Panc1 (cell line): ENCODE measurements around the gene POLN. TPM values are rescaled to one million over a fixed set of nuclear protein-coding genes. Genes with fewer than 3 reads are reported as not detected.
A peak's percentile ranks its signal among the peaks of the same experiment; 100 is the strongest.

Experiments used
- ATAC-seq: fragments of 200-7000 bp; cut with Tn5 transposase; 2 replicates; pipeline ENCODE4 v1.9.1; 2020; ENCODE audit warnings: mild to moderate bottlenecking, moderate library complexity
- BruUV-seq: library from RNA; stranded (reverse); fragments of 400-500 nt; replicated peaks from 2 replicates; lab custom pipeline; 2021; lab: Mats Ljungman, UMichigan
- CTCF ChIA-PET: fragments of 300-600 bp; sonication (Branson Sonifier 250); formaldehyde crosslinking; loops from one replicate; lab custom pipeline; 2022; ENCODE audit warnings: antibody characterized with exemption; lab: Charles Lee
- POLR2A ChIA-PET: fragments of 300-600 bp; sonication (Branson Sonifier 250); formaldehyde crosslinking; loops from one replicate; lab custom pipeline; 2022; ENCODE audit warnings: antibody characterized with exemption; lab: Charles Lee
- DNase-seq: peaks from one replicate; pipeline ENCODE4 v3.0.0-alpha.2; 2010; ENCODE audit warnings: low read depth, low spot score
- H3K27ac ChIP-seq: 2 replicates; pipeline ENCODE4 v1.5.1; 2011; ENCODE audit warnings: mild to moderate bottlenecking, low read length, inconsistent platforms
- H3K27me3 ChIP-seq: fragments of 200-500 bp; sonication (Bioruptor generic); 2 replicates; pipeline ENCODE4 v1.6.0; 2014; ENCODE audit warnings: low read length, inconsistent platforms; ENCODE audit not compliant: control insufficient read depth, insufficient read depth
- H3K36me3 ChIP-seq: fragments of 200-500 bp; sonication (Bioruptor generic); 2 replicates; pipeline ENCODE4 v1.5.1; 2014; ENCODE audit warnings: inconsistent platforms, mild to moderate bottlenecking, low read length, moderate library complexity; ENCODE audit not compliant: control insufficient read depth, insufficient read depth
- H3K4me1 ChIP-seq: 2 replicates; pipeline ENCODE4 v1.5.1; 2011; ENCODE audit warnings: inconsistent platforms, mild to moderate bottlenecking, low read length, moderate library complexity; ENCODE audit not compliant: control insufficient read depth, insufficient read depth
- H3K4me3 ChIP-seq, 2 experiments: 2 replicates each; pipeline ENCODE4 v1.5.1; 2011 to 2012; ENCODE audit warnings: low read depth in 2 of 2, low read length in 2 of 2, mild to moderate bottlenecking in 2 of 2, inconsistent platforms in 1 of 2, moderate library complexity in 1 of 2
- H3K9me3 ChIP-seq: fragments of 200-500 bp; sonication (Bioruptor generic); 2 replicates; pipeline ENCODE4 v1.5.1; 2014; ENCODE audit warnings: low read depth, mild to moderate bottlenecking, inconsistent platforms, low read length, moderate library complexity; ENCODE audit not compliant: control insufficient read depth, insufficient read depth
- CTCF ChIP-seq: fragments of 450-650 bp; IDR thresholded peaks from 2 replicates; pipeline ENCODE4 v1.5.1; 2017; ENCODE audit warnings: mild to moderate bottlenecking
- POLR2AphosphoS5 ChIP-seq: IDR thresholded peaks from 2 replicates; pipeline ENCODE4 v1.6.1; 2012; ENCODE audit warnings: mild to moderate bottlenecking, low read depth, low read length, moderate library complexity
- REST ChIP-seq, 2 experiments: IDR thresholded peaks; 2 replicates each; pipeline ENCODE4 v1.6.1; 2011 to 2012; ENCODE audit warnings: low read depth in 2 of 2, control low read depth in 1 of 2, low read length in 1 of 2, mild to moderate bottlenecking in 1 of 2, moderate library complexity in 1 of 2; ENCODE audit not compliant: insufficient read depth in 1 of 2
- SIN3A ChIP-seq: IDR thresholded peaks from 2 replicates; pipeline ENCODE4 v1.6.1; 2012; ENCODE audit warnings: low read depth, mild to moderate bottlenecking, low read length, moderate library complexity, borderline replicate concordance; ENCODE audit not compliant: insufficient read depth
- TCF7L2 ChIP-seq: IDR thresholded peaks from 2 replicates; pipeline ENCODE4 v1.6.1; 2011; ENCODE audit warnings: mild to moderate bottlenecking, low read depth, low read length, inconsistent platforms
- in situ Hi-C: cut with HindIII; loops from 2 replicates; pipeline ENCODE4 v1.10.0; 2016; ENCODE audit warnings: low sequenced_read_pairs, low pct_unique_long_range_greater_than_20kb
- intact Hi-C: fragments of 100-400 bp; cut with micrococcal nuclease; formaldehyde crosslinking; loops from one replicate; pipeline ENCODE4 v1.10.0; 2022; ENCODE audit not compliant: unreplicated experiment
- total RNA-seq: library from RNA; stranded (reverse); gene quantifications from one replicate; pipeline ENCODE4 v1.2.1, GENCODE V29; 2021; ENCODE audit not compliant: unreplicated experiment

The POLN gene
- total RNA-seq, 1 experiment from 2014 or later, result 4.3 TPM

- TSS peak; percentile 93 for BruUV-seq
- Histone ChIP-seq H3K9me3 (no peaks in the 10 kb centered on the region), H3K4me3 (no peak overlapping the region), H3K27ac (no peak overlapping the region), H3K4me1 (peaks cover 6% of the 10 kb centered on the region), H3K27me3 (no peaks in the 10 kb centered on the region), H3K36me3 (no peaks in the 10 kb centered on the region)
- in situ Hi-C loops (no loop called here), intact Hi-C loops (no loop called here)
- DNase-seq (no peak), ATAC-seq (no peak)
- ChIA-PET CTCF (no interaction called here), POLR2A (no interaction called here)
- no peak for TF ChIP-seq TCF7L2
- no peak for TF ChIP-seq SIN3A
- TF ChIP-seq POLR2AphosphoS5, result no peak
- TF ChIP-seq CTCF, result no peak
Observed at GRCh38 chr4:2057382-2058065, 184.4 kb downstream of the POLN start.

- Histone ChIP-seq H3K4me3 (no peak overlapping the region), H3K9me3 (no peaks in the 10 kb centered on the region), H3K27me3 (no peaks in the 10 kb centered on the region), H3K36me3 (no peaks in the 10 kb centered on the region), H3K27ac (no peak overlapping the region), H3K4me1 (no peaks in the 10 kb centered on the region)
- ATAC-seq (no peak), DNase-seq (no peak)
- TF ChIP-seq POLR2AphosphoS5 (no peak), TCF7L2 (no peak), SIN3A (no peak), CTCF (no peak)
- BruUV-seq, result no TSS peak
- in situ Hi-C loops (no loop called here), intact Hi-C loops (no loop called here)
- ChIA-PET POLR2A (no interaction called here), CTCF (no interaction called here)
Observed at GRCh38 chr4:2054217-2054616, 187.7 kb downstream of the POLN start.

GRCh38 chr4:2051086-2051485 lies 190.8 kb downstream of the POLN start:
- BruUV-seq, result no TSS peak
- Histone ChIP-seq H3K9me3 (no peaks in the 10 kb centered on the region), H3K4me3 (no peak overlapping the region), H3K27me3 (no peaks in the 10 kb centered on the region), H3K36me3 (no peaks in the 10 kb centered on the region), H3K4me1 (no peaks in the 10 kb centered on the region), H3K27ac (no peak overlapping the region)
- DNase-seq (no peak), ATAC-seq (no peak)
- intact Hi-C loops (no loop called here), in situ Hi-C loops (no loop called here)
- TF ChIP-seq REST (IDR thresholded peaks at IDR 0.05; ENCODE audit: insufficient read depth in 1 of 2, low read depth in 2 of 2, low read length in 1 of 2), result no peak
- no peak for TF ChIP-seq SIN3A
- no peak for TF ChIP-seq CTCF
- no peak for TF ChIP-seq POLR2AphosphoS5
- TF ChIP-seq TCF7L2, result no peak
- ChIA-PET POLR2A (no interaction called here), CTCF (no interaction called here)
